Amniotic epithelial cell (primary cell): Measurements from ENCODE around the gene THEMIS.

Source experiments
- DNase-seq: peaks from one replicate; pipeline ENCODE4 v3.0.0-alpha.2; 2010; ENCODE audit warnings: low read depth

THEMIS gene

GRCh38 chr6:127858727-127859391, 42.0 kb downstream of the THEMIS start:
- DNase-seq = no peak

- DNase-seq = peak; percentile 66
Measured at GRCh38 chr6:127857051-127857637, 43.7 kb downstream of the THEMIS start.

GRCh38 chr6:127855542-127856159, 45.2 kb downstream of the THEMIS start:
- peak; percentile 52 for DNase-seq

GRCh38 chr6:127854009-127854408, 46.8 kb downstream of the THEMIS start:
- DNase-seq = peak; percentile 5

GRCh38 chr6:127851197-127851596, 49.7 kb downstream of the THEMIS start:
- DNase-seq = peak; percentile 34

GRCh38 chr6:127845242-127845641, 55.6 kb downstream of the THEMIS start:
- no peak for DNase-seq

- DNase-seq = no peak
Measured at GRCh38 chr6:127844529-127844928, 56.3 kb downstream of the THEMIS start.

- DNase-seq = no peak
Measured at GRCh38 chr6:127843582-127843981, 57.3 kb downstream of the THEMIS start.

GRCh38 chr6:127842562-127842961, 58.3 kb downstream of the THEMIS start:
- no peak for DNase-seq

GRCh38 chr6:127841811-127842210, 59.0 kb downstream of the THEMIS start:
- DNase-seq = no peak

GRCh38 chr6:127834136-127834535, 66.7 kb downstream of the THEMIS start:
- DNase-seq = no peak

GRCh38 chr6:127833336-127833735, 67.5 kb downstream of the THEMIS start:
- DNase-seq = no peak

- DNase-seq = no peak
Measured at GRCh38 chr6:127832381-127832780, 68.5 kb downstream of the THEMIS start.

GRCh38 chr6:127824061-127824460, 76.8 kb downstream of the THEMIS start:
- peak; percentile 18 for DNase-seq

- no peak for DNase-seq
Measured at GRCh38 chr6:127821431-127821830, 79.4 kb downstream of the THEMIS start.

- DNase-seq = no peak
Measured at GRCh38 chr6:127818149-127818548, 82.7 kb downstream of the THEMIS start.

- no peak for DNase-seq
Measured at GRCh38 chr6:127816643-127817042, 84.2 kb downstream of the THEMIS start.

- no peak for DNase-seq
Measured at GRCh38 chr6:127813699-127814027, 87.2 kb downstream of the THEMIS start.

- no peak for DNase-seq
Measured at GRCh38 chr6:127812985-127813698, 87.7 kb downstream of the THEMIS start.

- no peak for DNase-seq
Measured at GRCh38 chr6:127811900-127812570, 88.8 kb downstream of the THEMIS start.

GRCh38 chr6:127807806-127808517, 92.9 kb downstream of the THEMIS start:
- no peak for DNase-seq

GRCh38 chr6:127796713-127797112, 104.1 kb downstream of the THEMIS start:
- no peak for DNase-seq
